HT-29 (cell line): Measurements from ENCODE around the gene SLAIN2. TPM values are rescaled to one million over a fixed set of nuclear protein-coding genes. Genes with fewer than 3 reads are reported as not detected.

Experiments
- DNase-seq: peaks from one replicate; pipeline ENCODE4 v3.0.0-alpha.2; 2015; ENCODE audit warnings: low spot score
- total RNA-seq: library from RNA; depleted of rRNA; stranded (reverse); fragments of >200 nt; shearing (Covaris generic); gene quantifications from 2 replicates; pipeline ENCODE4 v1.2.3, GENCODE V29; 2014

The SLAIN2 gene
- total RNA-seq, 1 experiment from 2014 or later, result 9.4 TPM

GRCh38 chr4:48369771-48370170 lies 28.4 kb downstream of the SLAIN2 start:
- no peak for DNase-seq

GRCh38 chr4:48370260-48371134 lies 29.2 kb downstream of the SLAIN2 start:
- no peak for DNase-seq

GRCh38 chr4:48372272-48372671 lies 30.9 kb downstream of the SLAIN2 start:
- DNase-seq, result no peak

GRCh38 chr4:48375651-48376304 lies 34.4 kb downstream of the SLAIN2 start:
- DNase-seq, result peak; percentile 73

- no peak for DNase-seq
Observed at GRCh38 chr4:48379587-48380180, 38.4 kb downstream of the SLAIN2 start.

- no peak for DNase-seq
Observed at GRCh38 chr4:48380583-48381167, 39.3 kb downstream of the SLAIN2 start.

- no peak for DNase-seq
Observed at GRCh38 chr4:48388525-48389154, 47.3 kb downstream of the SLAIN2 start.

GRCh38 chr4:48396043-48396442 lies 54.7 kb downstream of the SLAIN2 start:
- DNase-seq, result no peak

GRCh38 chr4:48400416-48400815 lies 59.1 kb downstream of the SLAIN2 start:
- DNase-seq, result no peak

- no peak for DNase-seq
Observed at GRCh38 chr4:48403358-48403757, 62.0 kb downstream of the SLAIN2 start.

- no peak for DNase-seq
Observed at GRCh38 chr4:48403779-48404178, 62.5 kb downstream of the SLAIN2 start.

- no peak for DNase-seq
Observed at GRCh38 chr4:48405924-48406323, 64.6 kb downstream of the SLAIN2 start.

- no peak for DNase-seq
Observed at GRCh38 chr4:48409203-48409602, 67.9 kb downstream of the SLAIN2 start.

- DNase-seq, result no peak
Observed at GRCh38 chr4:48410812-48411211, 69.5 kb downstream of the SLAIN2 start.

- no peak for DNase-seq
Observed at GRCh38 chr4:48420144-48420543, 78.8 kb downstream of the SLAIN2 start.

GRCh38 chr4:48421101-48421500 lies 79.8 kb downstream of the SLAIN2 start:
- no peak for DNase-seq

GRCh38 chr4:48428926-48429325 lies 87.6 kb downstream of the SLAIN2 start:
- DNase-seq, result no peak

- DNase-seq, result no peak
Observed at GRCh38 chr4:48429709-48430474, 88.6 kb downstream of the SLAIN2 start.

GRCh38 chr4:48431401-48431800 lies 90.1 kb downstream of the SLAIN2 start:
- no peak for DNase-seq

- DNase-seq, result no peak
Observed at GRCh38 chr4:48432017-48432416, 90.7 kb downstream of the SLAIN2 start.

GRCh38 chr4:48436318-48436717 lies 95.0 kb downstream of the SLAIN2 start:
- no peak for DNase-seq
